Vagina (tissue), 2 donors: ENCODE data around the gene INPP4B.

Source experiments
- CTCF ChIP-seq, 3 experiments: fragments of 450-650 bp in 2 of 3; fragments of 200-600 bp in 1 of 3; sonication (generic) in 1 of 3; IDR thresholded peaks; one replicate each; pipeline ENCODE4 v1.5.1; 2017 to 2019; ENCODE audit warnings: antibody characterized with exemption in 3 of 3, mild to moderate bottlenecking in 2 of 3, moderate library complexity in 2 of 3
- POLR2AphosphoS5 ChIP-seq, 2 donors: sonication (generic); formaldehyde crosslinking; IDR thresholded peaks; one replicate each; pipeline ENCODE4 v1.9.0; 2017; ENCODE audit warnings: antibody characterized with exemption in 2 of 2, mild to moderate bottlenecking in 2 of 2, low read depth in 1 of 2; ENCODE audit not compliant: insufficient read depth in 1 of 2

- TF ChIP-seq CTCF (IDR thresholded peaks at IDR 0.05), result no peak
- TF ChIP-seq POLR2AphosphoS5 (IDR thresholded peaks at IDR 0.05; ENCODE audit: insufficient read depth in 1 of 2, low read depth in 1 of 2), result no peak
Observed at GRCh38 chr4:142360657-142361056, 485.4 kb downstream of the INPP4B start.
